ENCODE data around the gene ANGPTL8. TPM values are rescaled to one million over a fixed set of nuclear protein-coding genes. Genes with fewer than 3 reads are reported as not detected.

ANGPTL8 gene
- total and polyA plus RNA-seq, 10 of the 15 experiments (the other 5 are each of a cell fraction or from before 2014, with no cell fraction given): not detected

GRCh38 chr19:11261971-11262839, 22.8 kb downstream of the ANGPTL8 start, which contains the start of gene DOCK6 (continued):
- TF ChIP-seq NKRF (conservative IDR thresholded peaks at IDR 0.05) (0 out of 2 replicates have a peak, but pooled peaks have one; percentile 38), POLR2AphosphoS2 (IDR thresholded peaks at IDR 0.05; ENCODE audit: low read depth, low read length) (no peak), BCL11A (IDR thresholded peaks at IDR 0.05; ENCODE audit: low read depth, low read length) (no peak), CUX1 (IDR thresholded peaks at IDR 0.05; ENCODE audit: insufficient replicate concordance, low read depth, low read length) (no peak), USF1 (IDR thresholded peaks at IDR 0.05; ENCODE audit: borderline replicate concordance, extremely low read length, insufficient read depth, low read depth, low read length) (peak; percentile 42), LARP7 (IDR thresholded peaks at IDR 0.05) (peak; percentile 58; the same call in 1 of the 2 replicates), BMI1 (IDR thresholded peaks at IDR 0.05; ENCODE audit: borderline replicate concordance) (no peak), YY1 (IDR thresholded peaks at IDR 0.05; ENCODE audit: low read depth, low read length) (peak; percentile 70; the same call in 1 of the 2 replicates), MEF2B (IDR thresholded peaks at IDR 0.05; ENCODE audit: partially characterized antibody, poor library complexity, severe bottlenecking) (peak; percentile 40), ZNF217 (IDR thresholded peaks at IDR 0.05) (peak; percentile 71), EGR1 (IDR thresholded peaks at IDR 0.05; ENCODE audit: borderline replicate concordance in 1 of 2, low read depth in 2 of 2, low read length in 2 of 2) (peak in 1 of 2 experiments; percentile 43; a peak in 1 of 3 replicates), KAT2A (conservative IDR thresholded peaks at IDR 0.05; ENCODE audit: control insufficient read depth, low read depth, low read length) (no peak), SMARCA5 (IDR thresholded peaks at IDR 0.05) (peak; percentile 98), GATAD2B (conservative IDR thresholded peaks at IDR 0.05; ENCODE audit: low read depth) (peak; percentile 50; the same call in 1 of the 2 replicates), USF2 (IDR thresholded peaks at IDR 0.05; ENCODE audit: borderline replicate concordance, low read depth, low read length) (peak; percentile 15)

All from GM12878 (cell line).